ENCODE results near the gene RAB3A. TPM values are rescaled to one million over a fixed set of nuclear protein-coding genes. Genes with fewer than 3 reads are reported as not detected.

RAB3A gene
- total RNA-seq, 1 experiment from 2014 or later: 4.0 TPM

DNA sequence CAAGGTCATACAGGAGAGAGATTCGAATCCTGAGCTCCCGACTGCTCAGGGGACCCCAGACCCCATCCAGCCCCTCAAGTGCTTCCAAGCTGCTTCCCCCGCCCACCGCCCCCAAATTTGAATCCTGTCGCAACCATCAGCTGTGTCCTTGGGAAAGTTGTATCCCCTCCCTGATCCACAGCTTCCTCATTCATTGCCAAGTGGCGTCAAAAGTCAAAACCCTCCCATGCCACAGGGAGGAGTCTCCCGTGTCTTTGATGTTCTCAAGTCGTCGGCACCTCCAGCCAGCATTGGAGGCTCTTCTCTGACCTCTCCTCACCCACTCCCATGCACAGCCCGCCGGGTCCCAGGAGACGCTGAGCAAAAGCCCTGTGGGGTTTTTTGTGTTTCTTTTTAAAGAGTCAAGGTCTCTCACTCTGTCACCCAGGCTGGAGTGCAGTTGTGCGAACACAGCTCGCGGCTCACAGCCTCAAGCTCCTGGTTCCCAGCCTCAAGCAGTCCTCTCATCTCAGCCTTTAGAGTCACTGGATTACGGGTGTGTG, 33.1 kb downstream of the RAB3A start:
- no peak overlapping the region for H3K4me3 ChIP-seq
- no peak for TF ChIP-seq EZH2 (IDR thresholded peaks at IDR 0.05; ENCODE audit: low read depth)
- TF ChIP-seq, protein P1, sequence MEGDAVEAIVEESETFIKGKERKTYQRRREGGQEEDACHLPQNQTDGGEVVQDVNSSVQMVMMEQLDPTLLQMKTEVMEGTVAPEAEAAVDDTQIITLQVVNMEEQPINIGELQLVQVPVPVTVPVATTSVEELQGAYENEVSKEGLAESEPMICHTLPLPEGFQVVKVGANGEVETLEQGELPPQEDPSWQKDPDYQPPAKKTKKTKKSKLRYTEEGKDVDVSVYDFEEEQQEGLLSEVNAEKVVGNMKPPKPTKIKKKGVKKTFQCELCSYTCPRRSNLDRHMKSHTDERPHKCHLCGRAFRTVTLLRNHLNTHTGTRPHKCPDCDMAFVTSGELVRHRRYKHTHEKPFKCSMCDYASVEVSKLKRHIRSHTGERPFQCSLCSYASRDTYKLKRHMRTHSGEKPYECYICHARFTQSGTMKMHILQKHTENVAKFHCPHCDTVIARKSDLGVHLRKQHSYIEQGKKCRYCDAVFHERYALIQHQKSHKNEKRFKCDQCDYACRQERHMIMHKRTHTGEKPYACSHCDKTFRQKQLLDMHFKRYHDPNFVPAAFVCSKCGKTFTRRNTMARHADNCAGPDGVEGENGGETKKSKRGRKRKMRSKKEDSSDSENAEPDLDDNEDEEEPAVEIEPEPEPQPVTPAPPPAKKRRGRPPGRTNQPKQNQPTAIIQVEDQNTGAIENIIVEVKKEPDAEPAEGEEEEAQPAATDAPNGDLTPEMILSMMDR (conservative IDR thresholded peaks at IDR 0.05): no peak
- H3K36me3 ChIP-seq (ENCODE audit: low read depth): no peaks in the 10 kb centered on the region
- intact Hi-C loops (cut with micrococcal nuclease; ENCODE audit: unreplicated experiment): loop anchor here (5.0 kb wide), 1 partner anchor 163 kb away; the partner anchor contains the start of gene ARRDC2
- H3K9me3 ChIP-seq (ENCODE audit: insufficient read depth, low read depth): no peaks in the 10 kb centered on the region
- H3K4me1 ChIP-seq (replicated peaks; ENCODE audit: insufficient read depth): peaks cover 15% of the 10 kb centered on the region
- H3K4me2 ChIP-seq: no peak overlapping the region
- ChIA-PET POLR2A (ENCODE audit: unreplicated experiment) (no interaction called here), CTCF (interaction anchor here (0.6 to 0.7 kb wide), 2 partner anchors 30 to 75 kb away, joined by 4 to 12 read pairs; no protein-coding TSS in a partner anchor)
- H3K27ac ChIP-seq: no peak overlapping the region
- peaks cover 9% of the 10 kb centered on the region; the same call in 1 of the 2 replicates for H4K20me1 ChIP-seq (ENCODE audit: insufficient read depth)
- H2AFZ ChIP-seq: no peak overlapping the region
- no TSS peak for BruUV-seq (replicated peaks)
- no peaks in the 10 kb centered on the region for H3K27me3 ChIP-seq (ENCODE audit: insufficient read depth, low read depth)
- DNase-seq: no peak
- no peaks in the 10 kb centered on the region for H3K79me2 ChIP-seq (ENCODE audit: low read depth)
- no peaks in the 10 kb centered on the region for H3K9me2 ChIP-seq (ENCODE audit: insufficient read depth)
- H3F3A ChIP-seq (ENCODE audit: insufficient read depth, low read depth): peaks cover 76% of the 10 kb centered on the region

DNA sequence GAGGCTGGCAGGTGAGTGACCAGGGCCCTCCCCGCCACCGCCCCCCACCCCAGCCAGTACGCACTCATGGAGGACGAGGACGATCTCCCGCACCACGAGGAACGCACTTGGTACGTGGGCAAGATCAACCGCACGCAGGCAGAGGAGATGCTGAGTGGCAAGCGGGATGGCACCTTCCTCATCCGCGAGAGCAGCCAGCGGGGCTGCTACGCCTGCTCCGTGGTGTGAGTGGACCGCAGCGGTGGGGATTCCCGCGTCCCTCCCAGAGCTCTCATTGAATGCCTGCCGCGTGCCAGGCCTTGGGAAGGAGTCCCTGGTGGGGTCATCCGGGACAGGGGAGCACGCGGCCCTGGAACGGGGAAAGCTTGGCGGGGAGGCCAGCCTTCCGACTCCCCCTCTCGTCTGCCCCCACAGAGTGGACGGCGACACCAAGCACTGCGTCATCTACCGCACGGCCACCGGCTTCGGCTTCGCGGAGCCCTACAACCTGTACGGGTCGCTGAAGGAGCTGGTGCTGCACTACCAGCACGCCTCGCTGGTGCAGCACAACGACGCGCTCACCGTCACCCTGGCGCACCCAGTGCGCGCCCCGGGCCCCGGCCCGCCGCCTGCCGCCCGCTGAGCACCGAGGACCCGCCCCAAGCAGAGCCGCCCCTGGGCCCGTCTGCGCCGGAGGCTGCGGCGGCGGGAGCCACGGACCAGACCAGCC, 35.0 kb downstream of the RAB3A start:
- CTCF ChIA-PET: interaction anchor here (1.0 kb wide), 1 partner anchor 56 kb away, joined by 3 read pairs; no protein-coding TSS in a partner anchor
- H3F3A ChIP-seq (ENCODE audit: insufficient read depth, low read depth): peaks cover 63% of the 10 kb centered on the region
- intact Hi-C loops (cut with micrococcal nuclease; ENCODE audit: unreplicated experiment): no loop called here

DNA sequence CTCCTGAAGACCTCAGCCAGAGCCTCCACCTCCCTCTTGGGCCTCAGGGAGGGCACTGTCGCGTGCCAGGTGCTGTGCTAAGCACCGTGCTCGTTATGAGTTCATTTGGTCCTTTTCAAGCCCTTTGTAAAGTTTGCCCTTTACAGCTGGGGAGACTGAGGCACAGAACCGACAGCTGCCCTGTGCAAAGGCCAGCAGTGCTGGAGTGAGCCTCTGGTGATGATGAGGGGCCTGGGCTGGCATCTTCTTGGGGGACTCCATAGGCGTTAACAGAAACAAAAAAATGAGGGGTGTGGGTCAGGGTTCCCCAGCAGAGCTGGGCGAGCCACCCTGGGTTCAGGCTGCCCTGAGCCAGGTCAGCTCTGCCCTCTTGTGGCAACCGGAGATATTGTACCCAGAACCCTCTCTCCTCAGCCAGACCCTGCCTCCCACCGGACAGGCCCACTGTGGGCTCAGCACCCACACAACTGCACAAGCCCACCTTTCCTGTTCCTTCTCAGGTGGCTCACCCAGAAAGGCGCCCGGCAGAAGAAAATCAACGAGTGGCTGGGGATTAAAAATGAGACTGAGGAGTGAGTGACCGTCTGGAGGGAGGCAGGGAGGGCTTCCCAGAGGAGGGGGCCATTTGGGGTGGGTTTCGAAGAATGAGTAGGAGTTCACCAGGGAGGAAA, 35.7 kb downstream of the RAB3A start:
- DNase-seq: peak in 1 of 2 experiments; percentile 42
- Histone ChIP-seq H4K20me1 (ENCODE audit: insufficient read depth) (peaks cover 9% of the 10 kb centered on the region; the same call in 1 of the 2 replicates), H3K4me2 (no peak overlapping the region), H3K27me3 (ENCODE audit: insufficient read depth, low read depth) (no peaks in the 10 kb centered on the region), H3F3A (ENCODE audit: insufficient read depth, low read depth) (peaks cover 58% of the 10 kb centered on the region), H3K9me2 (ENCODE audit: insufficient read depth) (no peaks in the 10 kb centered on the region), H3K36me3 (ENCODE audit: low read depth) (peaks cover 11% of the 10 kb centered on the region; the same call in 1 of the 2 replicates), H3K27ac (no peak overlapping the region), H3K4me1 (replicated peaks; ENCODE audit: insufficient read depth) (no peaks in the 10 kb centered on the region), H3K4me3 (no peak overlapping the region), H2AFZ (no peak overlapping the region), H3K79me2 (ENCODE audit: low read depth) (no peaks in the 10 kb centered on the region), H3K9me3 (ENCODE audit: insufficient read depth, low read depth) (no peaks in the 10 kb centered on the region)
- ChIA-PET POLR2A (ENCODE audit: unreplicated experiment) (no interaction called here), CTCF (interaction anchor here (0.6 to 1.0 kb wide), 2 partner anchors 55 to 123 kb away, joined by 3 to 9 read pairs; no protein-coding TSS in a partner anchor)
- no TSS peak for BruUV-seq (replicated peaks)
- TF ChIP-seq, protein P1 (conservative IDR thresholded peaks at IDR 0.05): peak; percentile 90
- no peak for TF ChIP-seq EZH2 (IDR thresholded peaks at IDR 0.05; ENCODE audit: low read depth)
- intact Hi-C loops (cut with micrococcal nuclease; ENCODE audit: unreplicated experiment): no loop called here

More for the DNA sequence above, 35.0 kb downstream of the RAB3A start:
- Histone ChIP-seq H3K4me3 (no peak overlapping the region), H3K27me3 (ENCODE audit: insufficient read depth, low read depth) (no peaks in the 10 kb centered on the region), H3K36me3 (ENCODE audit: low read depth) (peaks cover 4% of the 10 kb centered on the region; the same call in 1 of the 2 replicates), H4K20me1 (ENCODE audit: insufficient read depth) (peaks cover 9% of the 10 kb centered on the region; the same call in 1 of the 2 replicates), H3K27ac (no peak overlapping the region), H2AFZ (no peak overlapping the region), H3K79me2 (ENCODE audit: low read depth) (no peaks in the 10 kb centered on the region), H3K9me2 (ENCODE audit: insufficient read depth) (no peaks in the 10 kb centered on the region), H3K4me1 (replicated peaks; ENCODE audit: insufficient read depth) (peaks cover 4% of the 10 kb centered on the region; the same call in 1 of the 2 replicates), H3K4me2 (no peak overlapping the region), H3K9me3 (ENCODE audit: insufficient read depth, low read depth) (no peaks in the 10 kb centered on the region)
- TF ChIP-seq, protein P1 (conservative IDR thresholded peaks at IDR 0.05): no peak
- TF ChIP-seq EZH2 (IDR thresholded peaks at IDR 0.05; ENCODE audit: low read depth): no peak
- DNase-seq: no peak
- POLR2A ChIA-PET (ENCODE audit: unreplicated experiment): no interaction called here
- no TSS peak for BruUV-seq (replicated peaks)
